A549 (cell line): Measurements from ENCODE around the gene SLX9.

Experiments
- CHD4 ChIP-seq: fragments of 200-600 bp; sonication (generic); IDR thresholded peaks from 2 replicates; pipeline ENCODE4 v1.6.1; 2016; ENCODE audit warnings: antibody characterized with exemption, mild to moderate bottlenecking, borderline replicate concordance
- EHF ChIP-seq: fragments of 250-450 bp; sonication (Bioruptor Pico); IDR thresholded peaks from 2 replicates; pipeline ENCODE4 v1.5.0; 2020; ENCODE audit warnings: mild to moderate bottlenecking
- EP300 ChIP-seq, 2 experiments: fragments of >200 bp; sonication (Bioruptor Twin); formaldehyde crosslinking; IDR thresholded peaks; 2 replicates in 1 of 2; 3 replicates in 1 of 2; pipeline ENCODE4 v1.6.1; 2016 to 2017
- NPAS2 ChIP-seq: fragments of 250-450 bp; sonication (Bioruptor Pico); IDR thresholded peaks from 2 replicates; pipeline ENCODE4 v1.8.0; 2022; ENCODE audit warnings: mild to moderate bottlenecking, moderate library complexity, borderline replicate concordance
- POLR2A ChIP-seq: IDR thresholded peaks from 2 replicates; pipeline ENCODE4 v1.6.1; 2012; ENCODE audit warnings: mild to moderate bottlenecking, low read length
- POLR2AphosphoS2 ChIP-seq: conservative IDR thresholded peaks from 2 replicates; pipeline ENCODE4 v1.6.1; 2012; ENCODE audit warnings: low read length, improper control_type of control experiment, inconsistent platforms
- RAD21 ChIP-seq, 2 experiments: fragments of >200 bp in 1 of 2; sonication (Bioruptor Twin) in 1 of 2; formaldehyde crosslinking in 1 of 2; IDR thresholded peaks in 1 of 2; conservative IDR thresholded peaks in 1 of 2; 2 replicates in 1 of 2; 3 replicates in 1 of 2; pipeline ENCODE4 v1.6.1; 2012 to 2018; ENCODE audit warnings: inconsistent platforms in 1 of 2
- ZNF302 ChIP-seq: fragments of 250-450 bp; sonication (Bioruptor Pico); IDR thresholded peaks from 2 replicates; pipeline ENCODE4 v1.9.0; 2021; ENCODE audit warnings: inconsistent platforms, mild to moderate bottlenecking, moderate library complexity
- TF ChIP-seq, protein P1 (sequence below): IDR thresholded peaks from 2 replicates; pipeline ENCODE4 v1.6.1; 2012; ENCODE audit warnings: low read depth, borderline replicate concordance
- TF ChIP-seq, protein P2 (sequence below): fragments of 450-650 bp; IDR thresholded peaks from 2 replicates; pipeline ENCODE4 v1.6.1; 2014; ENCODE audit warnings: antibody characterized with exemption
- TF ChIP-seq, protein P3 (sequence below): fragments of >200 bp; sonication (Bioruptor Twin); formaldehyde crosslinking; IDR thresholded peaks from 3 replicates; pipeline ENCODE4 v1.5.1; 2016
- TF ChIP-seq, protein P4 (sequence below): fragments of 250-450 bp; sonication (Bioruptor Pico); IDR thresholded peaks from 2 replicates; pipeline ENCODE4 v1.5.0; 2020; ENCODE audit warnings: low read depth, mild to moderate bottlenecking, moderate library complexity
- TF ChIP-seq, protein P5 (sequence below): fragments of 200-600 bp; sonication (generic); IDR thresholded peaks from 2 replicates; pipeline ENCODE4 v1.6.1; 2016; ENCODE audit warnings: antibody characterized with exemption, mild to moderate bottlenecking, moderate library complexity

DNA sequence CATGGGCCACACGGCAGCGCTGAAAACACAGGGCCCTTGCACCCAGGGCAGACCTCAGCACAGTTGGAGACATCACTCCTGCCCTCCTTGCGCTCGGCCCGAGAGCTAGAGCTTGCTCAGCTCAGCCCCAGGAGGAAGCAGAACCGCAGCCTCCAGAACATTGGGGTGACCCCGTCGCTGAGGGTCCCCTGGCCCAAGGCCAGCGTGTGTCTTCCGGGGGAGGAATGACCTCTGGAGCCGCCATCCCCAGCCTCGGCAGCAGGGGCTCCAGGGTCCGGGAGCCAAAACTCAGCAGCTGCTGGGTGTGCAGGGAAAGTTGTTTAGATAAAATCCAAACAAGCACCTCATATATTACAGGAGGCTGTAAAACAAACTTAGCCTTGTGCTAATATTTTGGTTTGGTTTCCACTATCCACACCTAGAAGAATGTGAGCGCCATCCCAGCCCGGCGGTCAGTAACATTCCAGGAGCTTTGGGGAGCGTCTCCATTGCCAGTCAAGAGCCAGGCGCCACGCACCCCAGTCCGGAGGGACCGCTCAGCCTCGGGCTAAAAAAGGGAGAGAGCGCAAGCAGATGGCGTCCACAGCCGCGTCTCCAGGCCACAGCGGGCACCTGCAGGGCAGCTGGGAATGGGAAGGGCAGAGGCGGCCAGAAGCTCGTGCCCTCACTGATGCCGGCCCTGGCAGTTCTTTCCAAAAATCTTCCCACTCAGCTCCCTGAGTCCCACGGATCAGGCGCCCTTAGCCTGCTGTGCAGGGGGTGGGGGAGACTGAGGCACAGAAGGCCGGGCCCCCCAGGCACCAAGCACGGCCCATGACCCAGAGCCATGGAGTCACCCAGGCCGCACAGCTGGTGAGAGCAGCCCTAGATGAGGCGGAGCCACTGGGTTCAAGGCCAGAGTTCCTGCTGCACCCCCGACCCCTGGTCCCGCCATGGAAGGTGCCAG, 52.0 kb downstream of the SLX9 start:
- TF ChIP-seq, protein P1, sequence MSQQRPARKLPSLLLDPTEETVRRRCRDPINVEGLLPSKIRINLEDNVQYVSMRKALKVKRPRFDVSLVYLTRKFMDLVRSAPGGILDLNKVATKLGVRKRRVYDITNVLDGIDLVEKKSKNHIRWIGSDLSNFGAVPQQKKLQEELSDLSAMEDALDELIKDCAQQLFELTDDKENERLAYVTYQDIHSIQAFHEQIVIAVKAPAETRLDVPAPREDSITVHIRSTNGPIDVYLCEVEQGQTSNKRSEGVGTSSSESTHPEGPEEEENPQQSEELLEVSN: no peak
- TF ChIP-seq, protein P2, sequence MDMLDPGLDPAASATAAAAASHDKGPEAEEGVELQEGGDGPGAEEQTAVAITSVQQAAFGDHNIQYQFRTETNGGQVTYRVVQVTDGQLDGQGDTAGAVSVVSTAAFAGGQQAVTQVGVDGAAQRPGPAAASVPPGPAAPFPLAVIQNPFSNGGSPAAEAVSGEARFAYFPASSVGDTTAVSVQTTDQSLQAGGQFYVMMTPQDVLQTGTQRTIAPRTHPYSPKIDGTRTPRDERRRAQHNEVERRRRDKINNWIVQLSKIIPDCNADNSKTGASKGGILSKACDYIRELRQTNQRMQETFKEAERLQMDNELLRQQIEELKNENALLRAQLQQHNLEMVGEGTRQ: no peak
- TF ChIP-seq, protein P3, sequence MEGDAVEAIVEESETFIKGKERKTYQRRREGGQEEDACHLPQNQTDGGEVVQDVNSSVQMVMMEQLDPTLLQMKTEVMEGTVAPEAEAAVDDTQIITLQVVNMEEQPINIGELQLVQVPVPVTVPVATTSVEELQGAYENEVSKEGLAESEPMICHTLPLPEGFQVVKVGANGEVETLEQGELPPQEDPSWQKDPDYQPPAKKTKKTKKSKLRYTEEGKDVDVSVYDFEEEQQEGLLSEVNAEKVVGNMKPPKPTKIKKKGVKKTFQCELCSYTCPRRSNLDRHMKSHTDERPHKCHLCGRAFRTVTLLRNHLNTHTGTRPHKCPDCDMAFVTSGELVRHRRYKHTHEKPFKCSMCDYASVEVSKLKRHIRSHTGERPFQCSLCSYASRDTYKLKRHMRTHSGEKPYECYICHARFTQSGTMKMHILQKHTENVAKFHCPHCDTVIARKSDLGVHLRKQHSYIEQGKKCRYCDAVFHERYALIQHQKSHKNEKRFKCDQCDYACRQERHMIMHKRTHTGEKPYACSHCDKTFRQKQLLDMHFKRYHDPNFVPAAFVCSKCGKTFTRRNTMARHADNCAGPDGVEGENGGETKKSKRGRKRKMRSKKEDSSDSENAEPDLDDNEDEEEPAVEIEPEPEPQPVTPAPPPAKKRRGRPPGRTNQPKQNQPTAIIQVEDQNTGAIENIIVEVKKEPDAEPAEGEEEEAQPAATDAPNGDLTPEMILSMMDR: no peak
- TF ChIP-seq EP300 (IDR thresholded peaks at IDR 0.05): no peak
- TF ChIP-seq ZNF302 (CRISPR knock-in tag): no peak
- TF ChIP-seq RAD21 (conservative IDR thresholded peaks at IDR 0.05 in 1 of 2, IDR thresholded peaks at IDR 0.05 in 1 of 2): no peak
- TF ChIP-seq NPAS2 (CRISPR knock-in tag): no peak
- no peak for TF ChIP-seq POLR2A
- TF ChIP-seq CHD4: no peak
- TF ChIP-seq, protein P4, sequence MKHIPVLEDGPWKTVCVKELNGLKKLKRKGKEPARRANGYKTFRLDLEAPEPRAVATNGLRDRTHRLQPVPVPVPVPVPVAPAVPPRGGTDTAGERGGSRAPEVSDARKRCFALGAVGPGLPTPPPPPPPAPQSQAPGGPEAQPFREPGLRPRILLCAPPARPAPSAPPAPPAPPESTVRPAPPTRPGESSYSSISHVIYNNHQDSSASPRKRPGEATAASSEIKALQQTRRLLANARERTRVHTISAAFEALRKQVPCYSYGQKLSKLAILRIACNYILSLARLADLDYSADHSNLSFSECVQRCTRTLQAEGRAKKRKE (CRISPR knock-in tag): no peak
- no peak for TF ChIP-seq POLR2AphosphoS2
- TF ChIP-seq, protein P5, sequence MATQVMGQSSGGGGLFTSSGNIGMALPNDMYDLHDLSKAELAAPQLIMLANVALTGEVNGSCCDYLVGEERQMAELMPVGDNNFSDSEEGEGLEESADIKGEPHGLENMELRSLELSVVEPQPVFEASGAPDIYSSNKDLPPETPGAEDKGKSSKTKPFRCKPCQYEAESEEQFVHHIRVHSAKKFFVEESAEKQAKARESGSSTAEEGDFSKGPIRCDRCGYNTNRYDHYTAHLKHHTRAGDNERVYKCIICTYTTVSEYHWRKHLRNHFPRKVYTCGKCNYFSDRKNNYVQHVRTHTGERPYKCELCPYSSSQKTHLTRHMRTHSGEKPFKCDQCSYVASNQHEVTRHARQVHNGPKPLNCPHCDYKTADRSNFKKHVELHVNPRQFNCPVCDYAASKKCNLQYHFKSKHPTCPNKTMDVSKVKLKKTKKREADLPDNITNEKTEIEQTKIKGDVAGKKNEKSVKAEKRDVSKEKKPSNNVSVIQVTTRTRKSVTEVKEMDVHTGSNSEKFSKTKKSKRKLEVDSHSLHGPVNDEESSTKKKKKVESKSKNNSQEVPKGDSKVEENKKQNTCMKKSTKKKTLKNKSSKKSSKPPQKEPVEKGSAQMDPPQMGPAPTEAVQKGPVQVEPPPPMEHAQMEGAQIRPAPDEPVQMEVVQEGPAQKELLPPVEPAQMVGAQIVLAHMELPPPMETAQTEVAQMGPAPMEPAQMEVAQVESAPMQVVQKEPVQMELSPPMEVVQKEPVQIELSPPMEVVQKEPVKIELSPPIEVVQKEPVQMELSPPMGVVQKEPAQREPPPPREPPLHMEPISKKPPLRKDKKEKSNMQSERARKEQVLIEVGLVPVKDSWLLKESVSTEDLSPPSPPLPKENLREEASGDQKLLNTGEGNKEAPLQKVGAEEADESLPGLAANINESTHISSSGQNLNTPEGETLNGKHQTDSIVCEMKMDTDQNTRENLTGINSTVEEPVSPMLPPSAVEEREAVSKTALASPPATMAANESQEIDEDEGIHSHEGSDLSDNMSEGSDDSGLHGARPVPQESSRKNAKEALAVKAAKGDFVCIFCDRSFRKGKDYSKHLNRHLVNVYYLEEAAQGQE: no peak
- no peak for TF ChIP-seq EHF (CRISPR knock-in tag)
